H1 (cell line): Measurements from ENCODE around the gene LHFPL6. TPM values are rescaled to one million over a fixed set of nuclear protein-coding genes. Genes with fewer than 3 reads are reported as not detected.

Source experiments
- CTCF ChIA-PET: fragments of 300-600 bp; sonication (Branson Sonifier 250); formaldehyde crosslinking; loops from one replicate; lab custom pipeline; 2021; ENCODE audit not compliant: partially characterized antibody; lab: Charles Lee
- POLR2A ChIA-PET: fragments of 300-600 bp; sonication (Branson Sonifier 250); formaldehyde crosslinking; loops from one replicate; lab custom pipeline; 2021; ENCODE audit warnings: inconsistent platforms; ENCODE audit not compliant: partially characterized antibody; lab: Charles Lee
- DNase-seq, 2 experiments: peaks; one replicate each; pipeline versions ENCODE4 v3.0.0 to v3.0.0-alpha.2; 2010 to 2022; ENCODE audit warnings: low spot score in 2 of 2, low read depth in 1 of 2, mixed read lengths in 1 of 2
- FAIRE-seq: peaks from 2 replicates; lab custom pipeline; 2011; peaks lifted over from hg19 to GRCh38; lab: Jason Lieb, UNC
- H2AFZ ChIP-seq: 2 replicates; pipeline ENCODE4 v1.8.1; 2012; ENCODE audit warnings: low read length, inconsistent platforms
- H2AK5ac ChIP-seq: 2 replicates; pipeline ENCODE4 v1.6.1; 2013; ENCODE audit warnings: low read depth, low read length
- H2BK120ac ChIP-seq: replicated peaks from 2 replicates; pipeline ENCODE3; 2013; ENCODE audit warnings: low read depth, low read length, inconsistent platforms
- H2BK12ac ChIP-seq: 2 replicates; pipeline ENCODE4 v1.6.1; 2013; ENCODE audit warnings: low read depth, low read length
- H2BK15ac ChIP-seq: 2 replicates; pipeline ENCODE4 v1.6.1; 2013; ENCODE audit warnings: low read length
- H2BK20ac ChIP-seq: 2 replicates; pipeline ENCODE4 v1.6.1; 2013; ENCODE audit warnings: low read length
- H2BK5ac ChIP-seq: 2 replicates; pipeline ENCODE4 v1.6.1; 2013; ENCODE audit warnings: low read depth, low read length
- H3K14ac ChIP-seq: 2 replicates; pipeline ENCODE4 v1.6.1; 2013; ENCODE audit warnings: inconsistent platforms; ENCODE audit not compliant: insufficient read length
- H3K18ac ChIP-seq: 2 replicates; pipeline ENCODE4 v1.6.1; 2013; ENCODE audit warnings: low read length; ENCODE audit errors: extremely low read depth
- H3K23ac ChIP-seq: 2 replicates; pipeline ENCODE4 v1.6.1; 2013; ENCODE audit warnings: inconsistent platforms; ENCODE audit not compliant: insufficient read length
- H3K23me2 ChIP-seq: 2 replicates; pipeline ENCODE4 v1.6.1; 2013; ENCODE audit warnings: low read depth, low read length
- H3K27ac ChIP-seq: 2 replicates; pipeline ENCODE4 v1.6.1; 2011; ENCODE audit warnings: low read depth, low read length, inconsistent platforms
- H3K27me3 ChIP-seq, 4 experiments: replicated peaks in 1 of 4; 1 replicate in 1 of 4; 2 replicates in 3 of 4; pipeline versions ENCODE4 v1.6.1 to v1.8.1; 2011 to 2013; ENCODE audit warnings: low read length in 3 of 4, mild to moderate bottlenecking in 3 of 4, inconsistent platforms in 2 of 4, mixed read lengths in 2 of 4, moderate library complexity in 1 of 4; ENCODE audit not compliant: control insufficient read depth in 3 of 4, insufficient read depth in 3 of 4; ENCODE audit errors: extremely low read depth in 1 of 4
- H3K36me3 ChIP-seq, 4 experiments: 2 replicates each; pipeline versions ENCODE4 v1.6.1 to v1.8.1; 2011 to 2013; ENCODE audit warnings: mild to moderate bottlenecking in 4 of 4, low read length in 3 of 4, moderate library complexity in 2 of 4, control low read depth in 1 of 4, inconsistent platforms in 1 of 4; ENCODE audit not compliant: insufficient read depth in 4 of 4, control insufficient read depth in 2 of 4
- H3K4ac ChIP-seq: replicated peaks from 2 replicates; pipeline ENCODE3; 2013; ENCODE audit warnings: low read length, low read depth, mixed read lengths, inconsistent platforms; ENCODE audit not compliant: insufficient read length
- H3K4me1 ChIP-seq, 4 experiments: replicated peaks in 1 of 4; 1 replicate in 1 of 4; 2 replicates in 3 of 4; pipeline versions ENCODE4 v1.6.1 to v1.8.1; 2011 to 2013; ENCODE audit warnings: low read length in 3 of 4, inconsistent platforms in 2 of 4, mixed read lengths in 1 of 4; ENCODE audit not compliant: insufficient read depth in 4 of 4, control insufficient read depth in 3 of 4
- H3K4me2 ChIP-seq, 2 experiments: 2 replicates each; pipeline versions ENCODE4 v1.6.1 to v1.8.1; 2011 to 2013; ENCODE audit warnings: low read depth in 2 of 2, low read length in 2 of 2, control low read depth in 1 of 2, inconsistent platforms in 1 of 2, mild to moderate bottlenecking in 1 of 2; ENCODE audit not compliant: insufficient read depth in 1 of 2
- H3K4me3 ChIP-seq, 4 experiments: fragments of 200-600, 300-600 bp in 1 of 4; sonication (generic), shearing (Covaris generic), sonication (Bioruptor Twin) in 1 of 4; 2 replicates each; pipeline versions ENCODE4 v1.5.1 to v1.8.1; 2011 to 2016; ENCODE audit warnings: low read length in 4 of 4, low read depth in 3 of 4, control low read depth in 2 of 4, inconsistent platforms in 2 of 4, mild to moderate bottlenecking in 2 of 4, mixed read lengths in 1 of 4, moderate library complexity in 1 of 4; ENCODE audit not compliant: insufficient read depth in 2 of 4; ENCODE audit errors: extremely low read depth in 1 of 4
- H3K56ac ChIP-seq: replicated peaks from 2 replicates; pipeline ENCODE3; 2013; ENCODE audit warnings: low read depth, mild to moderate bottlenecking, mixed read lengths, low read length, inconsistent platforms; ENCODE audit not compliant: insufficient read length
- H3K79me1 ChIP-seq: 2 replicates; pipeline ENCODE4 v1.6.1; 2013; ENCODE audit warnings: low read depth, low read length, control low read depth
- H3K79me2 ChIP-seq, 2 experiments: 2 replicates each; pipeline versions ENCODE4 v1.6.1 to v1.8.1; 2012 to 2013; ENCODE audit warnings: low read length in 2 of 2, mild to moderate bottlenecking in 2 of 2, inconsistent platforms in 1 of 2; ENCODE audit not compliant: insufficient read depth in 2 of 2, control insufficient read depth in 1 of 2
- H3K9ac ChIP-seq, 4 experiments: replicated peaks in 1 of 4; 1 replicate in 1 of 4; 2 replicates in 3 of 4; pipeline versions ENCODE4 v1.6.1 to v1.8.1; 2011 to 2013; ENCODE audit warnings: low read depth in 3 of 4, low read length in 3 of 4, control low read depth in 2 of 4, mild to moderate bottlenecking in 2 of 4, moderate library complexity in 2 of 4, inconsistent platforms in 1 of 4; ENCODE audit errors: extremely low read depth in 1 of 4
- H3K9me3 ChIP-seq, 2 experiments: 2 replicates each; pipeline versions ENCODE4 v1.6.1 to v1.8.1; 2012 to 2013; ENCODE audit warnings: mild to moderate bottlenecking in 2 of 2, moderate library complexity in 2 of 2, control low read depth in 1 of 2, inconsistent platforms in 1 of 2, low read depth in 1 of 2, low read length in 1 of 2, mixed read lengths in 1 of 2; ENCODE audit not compliant: insufficient read depth in 2 of 2
- H4K20me1 ChIP-seq, 2 experiments: replicated peaks in 1 of 2; 2 replicates each; pipeline versions ENCODE3 to v1.8.1; 2011 to 2013; ENCODE audit warnings: inconsistent platforms in 2 of 2, low read length in 2 of 2, mild to moderate bottlenecking in 1 of 2; ENCODE audit not compliant: insufficient read depth in 2 of 2, control insufficient read depth in 1 of 2
- H4K5ac ChIP-seq: 2 replicates; pipeline ENCODE4 v1.6.1; 2013; ENCODE audit warnings: low read length, low read depth, mixed read lengths, inconsistent platforms; ENCODE audit not compliant: insufficient read length
- H4K8ac ChIP-seq: 2 replicates; pipeline ENCODE4 v1.8.0; 2013; ENCODE audit warnings: mild to moderate bottlenecking, moderate library complexity, low read length, inconsistent platforms; ENCODE audit not compliant: insufficient read depth; ENCODE audit errors: extremely low read depth
- H4K91ac ChIP-seq: replicated peaks from 2 replicates; pipeline ENCODE3; 2013; ENCODE audit warnings: low read length, mixed read lengths, inconsistent platforms; ENCODE audit not compliant: insufficient read length
- CBX5 ChIP-seq: fragments of 300-800, 300-1000 bp; sonication (generic); IDR thresholded peaks from 2 replicates; pipeline ENCODE4 v1.7.1; 2016; ENCODE audit warnings: antibody characterized with exemption, low read length, low read depth
- EZH2 ChIP-seq: fragments of 200-600 bp; sonication (generic); IDR thresholded peaks from 2 replicates; pipeline ENCODE4 v1.7.1; 2012; ENCODE audit warnings: low read depth, mild to moderate bottlenecking, moderate library complexity, low read length, inconsistent platforms; ENCODE audit not compliant: severe bottlenecking
- NRF1 ChIP-seq: IDR thresholded peaks from 2 replicates; pipeline ENCODE4 v1.6.1; 2011; ENCODE audit warnings: mild to moderate bottlenecking, low read depth, low read length, improper control_type of control experiment
- SRF ChIP-seq: IDR thresholded peaks from 2 replicates; pipeline ENCODE4 v1.6.1; 2011; ENCODE audit warnings: mild to moderate bottlenecking, low read depth, low read length, moderate library complexity
- polyA plus RNA-seq, 7 experiments: library from polyadenylated mRNA; depleted of rRNA in 3 of 7; stranded (reverse) in 5 of 7; unstranded in 2 of 7; fragments of >200 nt in 5 of 7; fragments of 200-250 nt in 2 of 7; gene quantifications; 1 replicate in 5 of 7; 2 replicates in 1 of 7; 4 replicates in 1 of 7; pipeline versions ENCODE4 v1.2.1 to v1.2.3, GENCODE V29; 2011 to 2013; ENCODE audit warnings: missing spikeins in 2 of 7, mixed read lengths in 2 of 7
- total RNA-seq: library from RNA; stranded (reverse); fragmentation: NEBNext Ultra II Directional; extraction: Animal tissue kit (Norgen Biotek cat#: 25700); gene quantifications from 2 replicates; pipeline ENCODE4 v1.2.1, GENCODE V29; 2021

The LHFPL6 gene
- total and polyA plus RNA-seq, 2 of the 8 experiments (the other 6 are each of a cell fraction or from before 2014, with no cell fraction given): 7.6 to 17.0 TPM

DNA sequence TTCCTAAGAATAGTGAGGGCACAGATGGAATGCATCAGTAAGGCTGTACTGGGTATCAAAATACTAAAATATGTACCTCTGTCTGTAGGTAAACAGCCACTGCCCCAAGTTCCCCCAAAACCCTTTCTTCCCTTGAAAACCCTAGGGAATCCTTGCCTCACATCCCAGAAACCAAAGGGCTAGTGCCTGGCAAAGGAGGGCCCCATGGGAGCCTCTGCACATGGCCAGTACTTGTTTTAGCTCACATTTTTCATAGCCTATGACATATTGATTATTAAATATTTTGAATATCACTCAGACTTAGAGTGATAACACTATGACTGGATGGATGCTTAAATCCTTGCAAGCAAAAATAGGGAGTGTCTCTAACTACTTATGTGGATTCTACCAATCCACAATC lies 237.1 kb downstream of the LHFPL6 start:
- Histone ChIP-seq H3K14ac (no peak overlapping the region), H3K4ac (no peak overlapping the region), H3K9ac (no peak overlapping the region), H3K23ac (no peak overlapping the region), H2BK120ac (no peak overlapping the region), H3K36me3 (no peaks in the 10 kb centered on the region), H2BK15ac (no peak overlapping the region), H2AFZ (no peak overlapping the region), H2BK12ac (no peak overlapping the region), H3K56ac (no peak overlapping the region), H4K5ac (no peak overlapping the region), H3K4me3 (no peak overlapping the region), H3K79me2 (no peaks in the 10 kb centered on the region), H3K4me1 (peaks cover 0 to 8% (median 0%) of the 10 kb centered on the region in 4 experiments; a peak in 3 of 7 replicates), H3K27me3 (no peaks in the 10 kb centered on the region), H4K8ac (no peak overlapping the region), H3K79me1 (no peaks in the 10 kb centered on the region), H3K23me2 (no peaks in the 10 kb centered on the region), H3K9me3 (no peaks in the 10 kb centered on the region), H3K4me2 (no peak overlapping the region), H4K91ac (no peak overlapping the region), H2BK5ac (no peak overlapping the region), H4K20me1 (no peaks in the 10 kb centered on the region), H3K18ac (no peak overlapping the region), H3K27ac (no peak overlapping the region), H2BK20ac (no peak overlapping the region), H2AK5ac (no peak overlapping the region)
- TF ChIP-seq CBX5: no peak
- no peak for TF ChIP-seq NRF1
- no peak for TF ChIP-seq SRF
- no peak for TF ChIP-seq EZH2
- no peak for DNase-seq
- CTCF ChIA-PET: interaction anchor here (0.8 to 3.0 kb wide), 6 partner anchors 9 to 250 kb away, joined by 3 to 10 read pairs (median 3); no protein-coding TSS in a partner anchor
- POLR2A ChIA-PET: no interaction called here
- FAIRE-seq: no peak
